HG03378 (cell line): ENCODE measurements around the gene TARP.
A peak's percentile ranks its signal among the peaks of the same experiment; 100 is the strongest.
"Not testable (repeated sequence)": the region's sequence is repeated elsewhere in the genome, so short reads cannot be mapped to it uniquely, and the experiment has no call there.

ENCODE experiments used
- ATAC-seq: cut with Tn5 transposase; IDR thresholded peaks from one replicate; pipeline ENCODE4 v1.9.1; 2021; ENCODE audit warnings: mild to moderate bottlenecking, moderate library complexity; ENCODE audit not compliant: unreplicated experiment

The TARP gene

DNA sequence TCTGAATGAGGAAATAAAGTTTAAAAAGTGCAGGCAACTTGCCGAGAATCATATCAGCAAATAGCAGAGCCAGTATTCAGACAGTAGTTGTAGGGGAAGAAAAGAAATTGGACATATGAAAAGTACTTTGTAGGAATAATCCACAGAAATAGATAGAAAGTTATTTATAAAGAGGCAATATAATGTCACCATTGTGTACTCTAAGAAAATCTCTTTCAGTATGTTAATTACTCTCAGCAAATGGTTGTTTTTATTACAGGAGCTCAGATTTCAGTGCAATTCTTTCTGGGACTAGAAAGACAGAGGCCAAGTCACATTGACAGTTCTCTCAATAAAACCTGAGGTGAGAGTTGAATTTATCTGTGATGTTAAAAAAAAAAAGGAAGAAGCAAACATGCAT is 10.2 kb downstream of the TARP start:
- ATAC-seq, result not testable (repeated sequence)

DNA sequence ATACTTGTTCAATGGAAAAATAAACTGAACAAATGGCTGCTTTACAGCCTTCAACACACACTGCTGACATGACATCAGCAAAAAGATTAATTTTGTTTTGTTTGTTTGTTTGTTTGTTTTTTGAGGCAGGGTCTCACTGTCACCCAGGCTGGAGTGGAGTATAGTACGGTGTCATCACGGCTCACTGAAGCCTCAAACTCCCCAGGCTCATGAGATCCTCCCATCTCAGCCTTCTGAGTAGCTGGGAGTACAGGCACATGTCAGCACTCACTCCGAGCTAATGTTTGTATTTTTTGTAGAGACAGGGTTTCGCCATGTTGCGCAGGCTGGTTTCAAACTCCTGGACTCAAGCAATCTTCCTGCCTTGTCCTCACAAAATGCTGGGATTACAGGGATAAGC is 10.9 kb downstream of the TARP start:
- no peak for ATAC-seq

DNA sequence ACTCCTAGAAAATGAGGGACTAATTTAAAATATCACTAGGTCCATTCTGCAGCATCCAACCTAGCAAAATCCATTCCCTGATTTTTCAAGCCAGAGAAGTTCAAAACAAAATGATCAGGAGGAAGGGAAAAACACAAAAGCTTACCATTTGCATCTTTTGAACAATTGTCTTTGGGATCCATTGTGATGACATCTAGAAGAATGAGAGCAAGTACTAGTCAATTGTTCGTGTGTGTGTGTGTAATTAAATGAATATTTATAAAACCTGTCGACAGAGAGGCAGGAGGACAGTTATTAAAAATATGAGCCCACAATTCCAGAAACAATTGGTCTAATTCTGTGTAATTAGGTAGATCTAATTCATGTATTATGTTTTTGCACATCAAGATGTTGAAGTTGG is 11.4 kb downstream of the TARP start:
- ATAC-seq, result not testable (repeated sequence)

DNA sequence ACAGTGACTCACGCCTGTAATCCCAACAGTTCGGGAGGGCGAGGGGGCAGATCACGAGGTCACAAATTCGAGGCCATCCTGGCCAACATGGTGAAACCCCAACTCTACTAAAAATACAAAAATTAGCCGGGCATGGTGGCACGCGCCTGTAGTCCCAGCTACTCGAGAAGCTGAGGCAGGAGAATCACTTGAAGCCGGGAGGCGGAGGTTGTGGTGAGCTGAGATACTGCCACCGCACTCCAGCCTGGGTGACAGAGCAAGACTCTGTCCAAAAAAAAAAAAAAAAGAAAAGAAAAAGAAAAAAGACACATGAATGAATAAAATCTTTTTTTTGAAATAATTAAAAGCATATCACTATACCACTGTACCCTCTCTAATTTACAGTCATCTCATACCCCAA is 11.8 kb downstream of the TARP start:
- not testable (repeated sequence) for ATAC-seq

DNA sequence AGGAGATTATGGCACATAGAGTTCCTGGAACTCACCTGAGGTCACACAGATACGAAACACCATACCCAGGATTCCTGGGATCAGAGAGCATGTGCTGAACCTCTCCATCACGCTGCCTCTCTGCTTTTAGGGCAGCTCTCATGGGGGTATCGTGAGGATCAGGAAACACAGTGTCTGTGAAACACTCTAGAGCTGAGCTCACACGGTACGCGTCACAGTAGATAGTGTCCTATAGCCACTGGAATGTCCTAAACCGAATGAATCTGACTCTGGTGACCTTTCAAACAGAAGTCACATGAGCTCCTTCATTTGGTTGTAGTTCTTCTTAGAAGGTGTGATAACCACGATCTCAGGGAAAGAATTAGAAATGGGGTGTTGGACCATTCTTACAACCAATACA is 14.3 kb downstream of the TARP start:
- not testable (repeated sequence) for ATAC-seq

DNA sequence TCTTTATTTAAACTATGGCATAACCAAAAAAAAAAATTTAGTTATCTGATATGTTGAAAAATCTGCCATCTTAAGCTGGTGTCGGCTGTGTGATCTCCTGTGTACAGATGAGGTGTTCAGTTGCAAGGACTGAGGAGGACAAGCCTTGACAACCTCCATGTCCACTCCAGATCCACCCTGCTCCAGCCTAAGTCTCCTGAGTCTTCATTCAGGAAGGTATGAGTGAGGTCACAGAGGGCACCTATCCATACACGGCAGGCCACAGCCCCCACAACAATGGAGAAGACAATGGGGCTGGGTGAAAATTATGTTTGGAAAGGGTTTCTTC is 16.1 kb downstream of the TARP start:
- no peak for ATAC-seq

DNA sequence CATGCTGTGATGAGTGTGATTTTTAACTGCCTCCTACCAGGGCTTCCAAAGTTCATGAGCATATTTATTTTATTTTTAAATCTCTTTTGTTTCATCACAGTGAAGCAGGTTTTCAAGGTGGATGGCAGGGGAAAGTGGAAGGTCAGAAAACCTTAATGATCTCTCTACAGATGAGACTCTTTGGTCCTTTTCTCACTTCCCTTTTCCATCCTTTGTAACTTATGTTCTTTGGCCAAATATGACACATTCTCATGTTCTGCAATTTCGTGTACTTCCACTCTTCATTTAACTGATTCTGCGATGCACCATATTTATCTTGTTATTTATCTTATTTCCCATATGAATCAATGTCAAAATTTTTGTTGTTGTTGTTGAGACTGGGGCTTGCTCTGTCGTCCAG is 23.6 kb downstream of the TARP start:
- ATAC-seq, result peak; percentile 88

DNA sequence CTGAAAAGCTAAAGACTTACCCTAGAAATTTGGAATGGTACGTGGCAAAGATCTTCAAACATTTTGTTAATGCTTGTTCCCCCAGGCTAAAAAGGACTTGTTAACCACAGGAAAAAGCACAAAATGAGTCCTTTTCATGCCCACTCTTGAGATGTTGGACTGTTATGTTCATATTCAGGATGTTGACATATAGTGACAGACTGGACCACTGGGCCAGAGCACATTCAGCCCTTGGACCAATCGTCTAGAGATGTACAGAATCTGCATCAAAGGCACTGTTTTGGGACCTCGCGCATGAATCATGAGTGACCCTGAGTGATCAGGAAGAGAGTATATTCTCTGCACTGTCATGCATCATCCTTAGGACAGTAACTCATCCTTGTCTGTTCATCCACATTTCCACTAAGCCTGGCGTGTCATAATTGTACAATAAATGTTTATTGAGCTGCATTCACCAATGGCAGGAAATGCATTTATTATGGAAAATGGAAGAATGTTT is 25.3 kb downstream of the TARP start:
- no peak for ATAC-seq

DNA sequence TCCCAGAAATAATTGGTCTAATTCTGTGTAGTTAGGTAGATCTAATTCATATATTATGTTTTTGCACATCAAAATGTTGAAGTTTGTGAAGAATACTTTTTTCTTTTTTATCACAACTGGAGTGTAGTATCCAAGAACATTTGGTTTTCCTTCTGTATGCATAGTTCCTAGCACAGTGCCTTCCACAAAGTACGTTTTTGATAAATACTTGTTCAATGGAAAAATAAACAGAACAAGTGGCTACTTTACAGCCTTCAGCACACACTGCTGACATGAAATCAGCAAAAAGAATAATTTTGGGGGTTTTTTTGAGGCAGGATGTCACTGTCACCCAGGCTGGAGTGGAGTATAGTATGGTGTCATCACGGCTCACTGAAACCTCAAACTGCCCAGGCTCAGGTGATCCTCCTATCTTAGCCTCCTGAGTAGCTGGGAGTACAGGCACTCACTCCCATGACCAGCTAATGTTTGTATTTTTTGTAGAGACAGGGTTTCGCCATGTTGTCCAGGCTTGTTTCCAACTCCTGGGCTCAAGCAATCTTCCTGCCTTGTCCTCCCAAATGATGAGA is 27.9 kb downstream of the TARP start:
- ATAC-seq, result no peak

DNA sequence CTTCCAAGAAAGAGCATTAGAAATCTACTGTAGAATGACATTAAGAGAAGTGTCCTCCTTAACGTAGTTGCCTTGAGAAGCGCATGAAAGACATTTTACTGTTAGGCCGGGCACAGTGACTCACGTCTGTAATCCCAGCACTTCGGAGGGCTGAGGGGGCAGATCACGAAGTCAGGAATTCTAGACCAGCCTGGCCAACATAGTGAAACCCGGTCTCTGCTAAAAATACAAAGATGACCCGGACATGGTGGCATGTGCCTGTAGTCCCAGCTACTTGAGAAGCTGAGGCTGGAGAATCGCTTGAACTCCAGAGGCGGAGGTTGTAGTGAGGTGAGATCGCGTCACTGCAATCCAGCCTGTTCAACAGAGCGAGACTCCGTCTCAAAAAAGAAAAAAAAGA is 28.9 kb downstream of the TARP start:
- ATAC-seq, result no peak

DNA sequence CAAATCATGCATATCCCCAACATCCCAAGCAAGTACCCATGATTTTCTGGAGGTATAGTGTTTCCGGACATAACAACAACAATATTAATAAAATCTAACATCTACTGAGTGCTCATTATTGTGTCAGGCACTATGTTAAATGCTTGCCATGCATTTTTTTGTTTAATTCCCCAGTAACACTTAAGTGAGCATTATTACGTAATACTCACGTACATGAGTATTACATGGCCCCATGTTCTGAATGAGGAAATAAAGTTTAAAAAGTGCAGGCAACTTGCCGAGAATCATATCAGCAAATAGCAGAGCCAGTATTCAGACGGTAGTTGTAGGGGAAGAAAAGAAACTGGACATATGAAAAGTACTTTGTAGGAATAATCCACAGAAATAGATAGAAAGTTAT is 30.1 kb downstream of the TARP start:
- not testable (repeated sequence) for ATAC-seq

DNA sequence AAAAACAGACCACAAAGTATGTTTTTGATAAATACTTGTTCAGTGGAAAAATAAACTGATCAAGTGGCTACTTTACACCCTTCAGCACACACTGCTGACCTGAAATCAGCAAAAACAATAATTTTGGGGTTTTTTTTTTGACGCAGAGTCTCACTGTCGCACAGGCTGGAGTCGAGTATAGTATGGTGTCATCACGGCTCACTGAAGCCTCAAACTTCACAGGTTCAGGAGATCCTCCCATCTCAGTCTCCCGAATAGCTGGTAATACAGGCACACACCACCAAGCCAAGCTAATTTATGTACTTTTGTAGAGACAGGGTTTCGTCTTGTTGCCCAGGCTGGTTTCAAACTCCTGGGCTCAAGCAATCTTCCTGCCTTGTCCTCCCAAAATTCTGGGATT is 30.6 kb downstream of the TARP start:
- ATAC-seq, result no peak

DNA sequence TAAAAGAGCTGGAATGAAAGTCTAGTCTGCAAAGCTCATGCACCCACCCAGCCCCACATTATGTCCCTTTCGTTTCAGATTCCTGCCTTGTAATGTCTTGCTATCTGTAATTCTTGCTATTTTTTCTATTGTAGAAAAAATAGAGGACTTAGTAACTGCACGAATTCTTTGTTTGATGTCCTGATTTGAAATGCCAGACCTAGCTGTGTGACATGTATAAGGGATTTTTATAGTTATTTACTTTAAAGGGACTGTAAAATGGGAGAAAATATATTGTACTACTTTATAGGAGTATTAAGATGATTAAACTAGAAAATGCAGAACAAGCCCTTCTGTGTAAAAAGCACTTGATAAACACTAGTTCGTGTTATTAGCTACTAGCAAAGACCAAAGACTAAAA is 32.4 kb downstream of the TARP start:
- ATAC-seq, result no peak

DNA sequence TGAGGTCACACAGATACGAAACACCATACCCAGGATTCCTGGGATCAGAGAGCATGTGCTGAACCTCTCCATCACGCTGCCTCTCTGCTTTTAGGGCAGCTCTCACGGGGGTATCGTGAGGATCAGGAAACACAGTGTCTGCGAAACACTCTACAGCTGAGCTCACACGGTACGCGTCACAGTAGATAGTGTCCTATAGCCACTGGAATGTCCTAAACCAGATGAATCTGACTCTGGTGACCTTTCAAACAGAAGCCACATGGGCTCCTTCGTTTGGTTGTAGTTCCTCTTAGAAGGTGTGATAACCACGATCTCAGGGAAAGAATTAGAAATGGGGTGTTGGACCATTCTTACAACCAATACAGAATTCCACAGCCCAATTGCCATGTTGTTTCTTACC is 34.3 kb downstream of the TARP start:
- not testable (repeated sequence) for ATAC-seq

DNA sequence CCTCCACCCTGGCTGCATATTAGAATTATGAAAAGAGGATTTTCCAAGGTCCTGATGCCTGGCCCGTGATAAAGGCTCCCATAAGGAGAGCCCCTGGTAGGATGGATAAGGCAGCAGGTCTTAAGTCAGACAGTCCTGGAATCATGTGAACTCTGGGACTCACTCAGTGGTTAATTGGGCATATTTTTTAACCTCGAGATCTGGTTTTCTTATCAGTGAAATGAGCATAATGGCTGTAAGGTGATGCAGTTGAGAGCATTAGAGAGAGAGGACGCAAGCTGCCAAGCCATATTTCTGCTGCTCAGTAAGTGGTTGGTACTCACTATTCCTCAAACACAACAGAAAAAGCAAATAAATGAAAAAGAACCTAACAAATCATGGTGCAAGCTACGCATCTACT is 37.8 kb downstream of the TARP start:
- ATAC-seq, result no peak

DNA sequence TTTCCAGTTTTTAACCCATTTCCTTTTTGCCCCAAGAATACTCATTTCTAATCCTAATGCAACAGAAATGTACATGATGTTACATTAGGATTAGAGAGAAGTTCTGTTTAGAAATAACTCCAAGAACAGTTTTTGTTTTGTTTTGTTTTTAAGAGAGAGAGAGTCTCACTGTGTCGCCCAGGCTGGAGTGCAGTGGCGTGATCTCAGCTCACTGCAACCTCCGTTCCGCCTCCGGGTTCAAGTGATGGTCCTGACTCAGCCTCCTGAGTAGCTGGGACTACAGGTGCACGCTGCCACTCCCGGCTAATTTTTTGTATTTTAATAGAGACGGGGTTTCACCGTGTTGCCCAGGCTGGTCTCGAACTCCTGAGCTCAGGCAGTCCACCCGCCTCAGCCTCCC is 38.7 kb downstream of the TARP start:
- not testable (repeated sequence) for ATAC-seq

DNA sequence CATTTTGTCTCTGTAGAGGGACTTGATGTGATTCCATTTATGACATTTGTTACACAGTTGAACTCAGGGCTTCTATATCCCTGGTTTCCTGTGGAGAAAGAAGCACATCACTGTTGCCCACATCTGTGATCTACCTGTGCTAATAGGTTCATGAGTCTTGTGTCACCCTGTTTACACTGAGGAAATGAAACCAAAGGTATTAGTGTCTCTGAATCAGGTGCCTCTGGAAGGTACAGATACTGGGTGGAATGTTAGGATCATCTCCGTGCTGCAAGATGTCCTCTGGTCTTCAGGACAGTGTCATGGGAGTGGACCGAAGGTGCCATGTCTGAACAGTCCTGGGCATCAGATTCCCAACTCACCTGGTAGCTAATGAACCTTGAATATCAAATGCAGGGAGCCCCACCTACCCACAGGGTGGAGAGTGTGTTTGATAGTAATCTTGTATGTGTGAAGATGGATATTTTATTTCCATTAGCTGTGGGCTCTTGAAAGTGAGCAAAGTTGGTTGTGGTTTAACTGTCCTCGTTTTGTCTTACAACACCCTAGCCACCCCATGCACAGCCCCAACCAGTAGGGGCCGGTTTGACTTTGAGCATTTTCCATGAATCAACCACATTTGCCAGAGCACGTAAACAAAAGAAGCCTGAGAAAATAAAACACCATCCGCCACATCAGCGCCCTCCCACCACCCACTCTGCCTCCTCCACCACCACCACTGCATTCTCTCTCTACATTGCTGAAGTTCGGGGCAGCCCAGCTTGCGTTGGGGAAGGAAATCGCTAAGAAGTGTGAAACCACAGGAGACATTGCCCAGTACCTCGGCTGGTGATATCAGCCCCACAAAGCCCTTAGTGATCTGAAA is 40.7 kb downstream of the TARP start:
- peak; percentile 88 for ATAC-seq

DNA sequence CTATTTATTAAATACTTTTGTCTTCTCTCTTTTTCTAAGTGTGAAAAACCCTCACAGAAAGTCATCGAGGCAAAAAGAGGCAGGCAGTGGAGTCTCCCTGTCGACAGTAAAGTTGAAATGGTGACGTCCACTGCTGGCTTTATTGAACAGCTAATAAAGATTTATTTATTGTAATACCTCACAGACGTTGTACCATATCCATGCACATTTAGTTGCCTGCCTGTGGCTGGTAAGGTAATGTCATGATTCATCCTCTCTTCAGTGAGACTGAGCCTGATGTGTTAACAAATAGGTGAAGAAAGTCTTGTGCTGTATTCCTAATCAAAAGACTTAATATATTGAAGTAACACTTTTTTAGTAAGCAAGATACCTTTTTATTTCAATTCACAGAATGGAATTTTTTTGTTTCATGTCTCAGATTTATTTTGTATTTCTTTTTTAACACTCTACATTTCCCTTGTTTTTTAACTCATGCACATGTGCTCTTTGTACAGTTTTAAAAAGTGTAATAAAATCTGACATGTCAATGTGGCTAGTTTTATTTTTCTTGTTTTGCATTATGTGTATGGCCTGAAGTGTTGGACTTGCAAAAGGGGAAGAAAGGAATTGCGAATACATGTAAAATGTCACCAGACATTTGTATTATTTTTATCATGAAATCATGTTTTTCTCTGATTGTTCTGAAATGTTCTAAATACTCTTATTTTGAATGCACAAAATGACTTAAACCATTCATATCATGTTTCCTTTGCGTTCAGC is 43.4 kb downstream of the TARP start:
- ATAC-seq, result no peak

DNA sequence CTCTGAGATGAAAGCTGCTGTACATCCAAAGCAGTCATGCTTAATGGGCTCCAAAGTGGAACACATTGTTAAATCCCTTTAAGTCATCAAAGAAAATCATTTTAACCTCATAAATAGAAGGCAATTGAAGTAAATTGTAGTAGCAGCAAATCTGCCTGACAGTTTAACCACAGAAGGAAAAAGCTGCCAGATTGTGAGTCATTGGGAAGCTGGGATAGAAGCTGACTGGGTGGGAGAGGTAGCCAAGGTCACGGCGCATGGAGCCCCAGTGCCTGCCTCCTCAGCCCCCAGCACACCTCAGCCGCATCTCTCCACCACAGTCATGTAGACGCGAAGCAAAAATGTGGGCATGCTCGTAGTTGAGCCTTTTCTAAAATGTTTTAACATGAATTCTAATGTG is 44.0 kb downstream of the TARP start:
- no peak for ATAC-seq

DNA sequence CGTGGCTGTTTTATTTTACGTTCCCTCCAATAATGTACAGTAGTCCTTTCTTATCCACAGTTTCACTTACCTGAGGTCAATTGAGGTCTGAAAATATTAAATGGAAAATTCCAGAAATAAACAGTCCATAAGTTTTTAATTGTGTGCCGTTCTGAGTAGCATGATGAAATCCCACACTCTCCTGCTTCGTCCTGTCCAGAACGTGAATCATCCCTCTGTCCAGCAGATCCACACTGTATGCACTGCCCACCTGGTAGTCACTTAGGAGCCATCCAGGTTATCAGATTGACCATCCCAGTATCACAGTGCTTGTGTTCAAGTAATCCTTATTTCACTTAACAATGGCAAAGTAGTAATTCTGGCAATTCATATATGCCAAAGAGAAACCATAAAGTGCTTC is 49.0 kb downstream of the TARP start:
- ATAC-seq, result no peak

DNA sequence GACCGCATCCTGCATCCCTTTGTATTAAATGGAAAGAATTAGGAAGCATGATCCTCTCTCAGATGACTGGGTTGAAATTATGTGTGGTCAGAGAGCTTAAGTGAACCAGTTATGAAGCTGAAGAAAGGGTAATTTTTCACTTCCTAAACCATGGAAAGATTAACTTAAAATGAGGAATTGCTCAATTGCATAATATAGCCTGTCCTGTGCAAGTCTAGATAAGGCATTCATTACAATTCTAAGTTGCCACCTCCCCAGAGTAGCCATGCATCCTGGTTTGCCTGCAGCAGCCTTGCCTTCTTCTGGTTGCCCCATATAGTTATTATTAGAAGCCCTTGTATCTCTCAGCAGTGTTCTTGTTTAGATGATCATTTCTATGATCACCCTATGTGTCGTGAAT is 50.1 kb downstream of the TARP start:
- ATAC-seq, result no peak
